K562 (cell line): ENCODE measurements around the gene FETUB. TPM values are rescaled to one million over a fixed set of nuclear protein-coding genes. Genes with fewer than 3 reads are reported as not detected.

Experiments used
- AFF1 ChIP-seq, 2 experiments: fragments of 450-650 bp; IDR thresholded peaks; 2 replicates each; pipeline ENCODE4 v1.6.1; 2018; ENCODE audit warnings: mild to moderate bottlenecking in 2 of 2, low read depth in 1 of 2; ENCODE audit not compliant: partially characterized antibody in 2 of 2
- ATF7 ChIP-seq: fragments of 450-650 bp; IDR thresholded peaks from 2 replicates; pipeline ENCODE4 v1.7.1; 2014; ENCODE audit warnings: mild to moderate bottlenecking, moderate library complexity
- BRF1 ChIP-seq: IDR thresholded peaks from 3 replicates; pipeline ENCODE4 v1.6.1; 2011; ENCODE audit warnings: borderline replicate concordance, mild to moderate bottlenecking; ENCODE audit not compliant: insufficient read length; ENCODE audit errors: extremely low read depth
- CTBP1 ChIP-seq: fragments of 450-650 bp; IDR thresholded peaks from 2 replicates; pipeline ENCODE4 v1.6.1; 2016; ENCODE audit warnings: borderline replicate concordance
- ETV1 ChIP-seq: fragments of 450-650 bp; conservative IDR thresholded peaks from 2 replicates; pipeline ENCODE4 v1.6.1; 2016; ENCODE audit warnings: missing genetic modification characterization, control low read depth, low read depth, missing compliant biosample characterization
- HMG20B ChIP-seq: fragments of 250-450 bp; sonication (Bioruptor Pico); IDR thresholded peaks from 2 replicates; pipeline ENCODE4 v1.5.0; 2021; ENCODE audit warnings: mild to moderate bottlenecking
- ID3 ChIP-seq, 2 experiments: fragments of 250-450 bp in 1 of 2; fragments of 450-650 bp in 1 of 2; sonication (Bioruptor Pico) in 1 of 2; IDR thresholded peaks; 2 replicates each; pipeline versions ENCODE4 v1.6.1 to v1.8.0; 2016 to 2021; ENCODE audit warnings: mild to moderate bottlenecking in 2 of 2, moderate library complexity in 2 of 2, missing compliant biosample characterization in 1 of 2, missing genetic modification characterization in 1 of 2
- KAT2B ChIP-seq: IDR thresholded peaks from one replicate; pipeline ENCODE4 v1.6.1; 2012; ENCODE audit warnings: low read depth, mild to moderate bottlenecking, control low read depth, inconsistent platforms, low read length, moderate library complexity
- KAT8 ChIP-seq: fragments of 450-650 bp; IDR thresholded peaks from 2 replicates; pipeline ENCODE4 v1.6.1; 2016; ENCODE audit warnings: low read depth, mild to moderate bottlenecking
- MAFF ChIP-seq: IDR thresholded peaks from 2 replicates; pipeline ENCODE4 v1.6.1; 2012; ENCODE audit warnings: low read length, improper control_type of control experiment
- MTA2 ChIP-seq: fragments of 450-650 bp; IDR thresholded peaks from 2 replicates; pipeline ENCODE4 v1.6.1; 2016; ENCODE audit warnings: low read depth
- MYC ChIP-seq, 2 experiments: fragments of 250-450 bp in 1 of 2; sonication (Bioruptor Pico) in 1 of 2; IDR thresholded peaks; 2 replicates each; pipeline versions ENCODE4 v1.5.1 to v1.6.1; 2012 to 2021; ENCODE audit warnings: low read depth in 2 of 2, borderline replicate concordance in 1 of 2, improper control_type of control experiment in 1 of 2, low read length in 1 of 2, mild to moderate bottlenecking in 1 of 2, moderate library complexity in 1 of 2
- NCOR1 ChIP-seq: fragments of 450-650 bp; IDR thresholded peaks from 2 replicates; pipeline ENCODE4 v1.6.1; 2016; ENCODE audit warnings: mild to moderate bottlenecking, moderate library complexity
- NEUROD1 ChIP-seq: fragments of 150-350 bp; IDR thresholded peaks from 2 replicates; pipeline ENCODE4 v1.6.1; 2014; ENCODE audit warnings: borderline replicate concordance, low read length, low read depth; ENCODE audit not compliant: partially characterized antibody
- NR2C2 ChIP-seq, 2 experiments: fragments of 200-800 bp in 1 of 2; sonication (Bioruptor generic) in 1 of 2; sonication (generic) in 1 of 2; formaldehyde crosslinking in 1 of 2; IDR thresholded peaks; 2 replicates each; pipeline versions ENCODE4 v1.6.1 to v1.8.0; 2016 to 2022; ENCODE audit warnings: mild to moderate bottlenecking in 1 of 2, missing compliant biosample characterization in 1 of 2, missing genetic modification characterization in 1 of 2, missing genetic modification reagents in 1 of 2
- NUFIP1 ChIP-seq: fragments of 450-650 bp; IDR thresholded peaks from 2 replicates; pipeline ENCODE4 v1.6.1; 2018; ENCODE audit not compliant: partially characterized antibody
- POU5F1 ChIP-seq: fragments of 150-350 bp; IDR thresholded peaks from 2 replicates; pipeline ENCODE4 v1.6.1; 2014; ENCODE audit warnings: borderline replicate concordance, low read length, low read depth, mild to moderate bottlenecking; ENCODE audit not compliant: partially characterized antibody
- ZEB2 ChIP-seq: fragments of 450-650 bp; IDR thresholded peaks from 2 replicates; pipeline ENCODE4 v1.6.1; 2016
- ZKSCAN3 ChIP-seq: fragments of 250-450 bp; sonication (Bioruptor Pico); IDR thresholded peaks from 2 replicates; pipeline ENCODE4 v1.4.0; 2020
- ZNF212 ChIP-seq: fragments of 450-650 bp; formaldehyde crosslinking; IDR thresholded peaks from 2 replicates; pipeline ENCODE4 v1.4.0; 2020; ENCODE audit warnings: mild to moderate bottlenecking
- ZNF316 ChIP-seq: fragments of 450-650 bp; IDR thresholded peaks from 2 replicates; pipeline ENCODE4 v1.6.1; 2016
- ZNF384 ChIP-seq: IDR thresholded peaks from 2 replicates; pipeline ENCODE4 v1.6.1; 2012; ENCODE audit warnings: low read depth, low read length, improper control_type of control experiment
- ZNF41 ChIP-seq: fragments of 250-450 bp; sonication (Bioruptor Pico); conservative IDR thresholded peaks from 2 replicates; pipeline ENCODE4 v1.4.0; 2020; ENCODE audit warnings: mild to moderate bottlenecking
- ZNF644 ChIP-seq: fragments of 200-800 bp; sonication (Bioruptor generic); IDR thresholded peaks from 2 replicates; pipeline ENCODE4 v1.6.1; 2016; ENCODE audit warnings: low read depth, missing genetic modification characterization, missing compliant biosample characterization
- ZNF668 ChIP-seq: fragments of 250-450 bp; sonication (Bioruptor Pico); IDR thresholded peaks from 2 replicates; pipeline ENCODE4 v1.8.0; 2022; ENCODE audit warnings: mild to moderate bottlenecking, inconsistent platforms
- polyA plus RNA-seq, 8 experiments: library from polyadenylated mRNA; depleted of rRNA in 4 of 8; stranded (reverse) in 5 of 8; unstranded in 3 of 8; fragments of >200 nt; fragmentation: Nextera tagmentation in 2 of 8; fragmentation: Illumina TruSeq in 1 of 8; extraction: Ambion mirVana in 2 of 8; extraction: Trizol in 1 of 8; gene quantifications; 2 replicates each; pipeline versions ENCODE4 v1.2.1 to v1.2.3, GENCODE V29; 2011 to 2014; ENCODE audit warnings: inconsistent platforms in 1 of 8, missing spikeins in 1 of 8
- total RNA-seq, 7 experiments: library from RNA; depleted of rRNA in 6 of 7; stranded (reverse); fragments of >200 nt in 6 of 7; fragmentation: Illumina TruSeq in 2 of 7; extraction: Trizol in 2 of 7; gene quantifications; 2 replicates each; pipeline versions ENCODE4 v1.2.1 to v1.2.3, GENCODE V29; 2011 to 2021; ENCODE audit warnings: low replicate concordance in 1 of 7

FETUB gene
- total and polyA plus RNA-seq, 9 of the 15 experiments (the other 6 are each of a cell fraction or from before 2014, with no cell fraction given) = not detected

GRCh38 chr3:186700267-186700666 lies 60.1 kb downstream of the FETUB start (continued):
- TF ChIP-seq ZNF644 (tag) = 0 out of 2 replicates have a peak, but pooled peaks have one; percentile 46
- no peak for TF ChIP-seq ZNF41 (CRISPR knock-in tag)
- no peak for TF ChIP-seq KAT8
- peak; percentile 74 for TF ChIP-seq MTA2
- TF ChIP-seq ZNF212 (CRISPR knock-in tag) = no peak
- peak; percentile 99 for TF ChIP-seq MAFF
- TF ChIP-seq NUFIP1 = no peak
- TF ChIP-seq HMG20B (CRISPR knock-in tag) = no peak
- TF ChIP-seq ZNF668 (CRISPR knock-in tag) = no peak
- TF ChIP-seq NCOR1 = peak; percentile 91
- no peak for TF ChIP-seq ETV1 (tag)
- TF ChIP-seq MYC (IDR thresholded peaks at IDR 0.05; ENCODE audit: low read depth, low read length) = peak; percentile 59; the same call in 1 of the 2 replicates
- no peak for TF ChIP-seq MYC (CRISPR knock-in tag; IDR thresholded peaks at IDR 0.05; ENCODE audit: borderline replicate concordance, low read depth)
- no peak for TF ChIP-seq BRF1
- peak; percentile 92 for TF ChIP-seq ZNF384
- TF ChIP-seq NR2C2 (CRISPR knock-in tag; IDR thresholded peaks at IDR 0.05) = no peak
- peak; percentile 49; the same call in 1 of the 2 replicates for TF ChIP-seq NR2C2 (tag; IDR thresholded peaks at IDR 0.05)
- TF ChIP-seq KAT2B = no peak
- peak; percentile 60; the same call in 1 of the 2 replicates for TF ChIP-seq ATF7
- no peak for TF ChIP-seq POU5F1
- TF ChIP-seq ZNF316 = peak; percentile 100
- no peak for TF ChIP-seq ID3 (CRISPR knock-in tag; IDR thresholded peaks at IDR 0.05)
- no peak for TF ChIP-seq ID3 (tag; IDR thresholded peaks at IDR 0.05)
- peak; percentile 30 for TF ChIP-seq NEUROD1
- TF ChIP-seq ZKSCAN3 (CRISPR knock-in tag) = no peak
- TF ChIP-seq ZEB2 = peak; percentile 92
- peak in 1 of 2 experiments; percentile 47 for TF ChIP-seq AFF1 (IDR thresholded peaks at IDR 0.05; ENCODE audit: low read depth in 1 of 2, partially characterized antibody in 2 of 2)
- TF ChIP-seq CTBP1 = peak; percentile 94
